ENCODE data around the gene TMEM200A.

Gene TMEM200A

GRCh38 chr6:130452336-130452735, 86.5 kb downstream of the TMEM200A start:
- no peak overlapping the region for H3K4me2 ChIP-seq (ENCODE audit: low read depth, low read length, poor library complexity, severe bottlenecking)
- TF ChIP-seq EZH2phosphoT487 (conservative IDR thresholded peaks at IDR 0.05; ENCODE audit: low read length): no peak

GRCh38 chr6:130453230-130453629, 87.4 kb downstream of the TMEM200A start:
- Histone ChIP-seq H3K79me2 (ENCODE audit: insufficient read depth, low read length) (no peaks in the 10 kb centered on the region), H3F3A (ENCODE audit: insufficient read depth) (no peaks in the 10 kb centered on the region), H3K4me2 (ENCODE audit: low read depth, low read length, poor library complexity, severe bottlenecking) (no peak overlapping the region), H3K9ac (ENCODE audit: low read length) (no peak overlapping the region), H4K20me1 (ENCODE audit: low read depth, low read length) (no peaks in the 10 kb centered on the region), H3K4me3 (ENCODE audit: insufficient read depth, low read length, poor library complexity, severe bottlenecking) (no peak overlapping the region), H3K27me3 (ENCODE audit: low read length) (no peaks in the 10 kb centered on the region), H3K9me3 (ENCODE audit: insufficient read depth, low read length) (0 out of 2 replicates have a peak, but pooled peaks cover 3% of the 10 kb centered on the region), H3K36me3 (ENCODE audit: low read length) (no peaks in the 10 kb centered on the region), H3K27ac (ENCODE audit: low read depth, low read length) (no peak overlapping the region), H2AFZ (ENCODE audit: low read depth, low read length, severe bottlenecking) (no peak overlapping the region), H3K9me2 (replicated peaks; ENCODE audit: insufficient read depth, low read length) (no peaks in the 10 kb centered on the region)
- no peak for TF ChIP-seq EZH2phosphoT487 (conservative IDR thresholded peaks at IDR 0.05; ENCODE audit: low read length)

More at GRCh38 chr6:130452336-130452735, 86.5 kb downstream of the TMEM200A start:
- Histone ChIP-seq H4K20me1 (ENCODE audit: low read depth, low read length) (no peaks in the 10 kb centered on the region), H2AFZ (ENCODE audit: low read depth, low read length, severe bottlenecking) (no peak overlapping the region), H3K4me3 (ENCODE audit: insufficient read depth, low read length, poor library complexity, severe bottlenecking) (no peak overlapping the region), H3K79me2 (ENCODE audit: insufficient read depth, low read length) (no peaks in the 10 kb centered on the region), H3K9me2 (replicated peaks; ENCODE audit: insufficient read depth, low read length) (no peaks in the 10 kb centered on the region), H3K9ac (ENCODE audit: low read length) (no peak overlapping the region), H3K9me3 (ENCODE audit: insufficient read depth, low read length) (0 out of 2 replicates have a peak, but pooled peaks cover 3% of the 10 kb centered on the region), H3K36me3 (ENCODE audit: low read length) (no peaks in the 10 kb centered on the region), H3K27ac (ENCODE audit: low read depth, low read length) (no peak overlapping the region), H3K27me3 (ENCODE audit: low read length) (no peaks in the 10 kb centered on the region), H3F3A (ENCODE audit: insufficient read depth) (no peaks in the 10 kb centered on the region)

DNA sequence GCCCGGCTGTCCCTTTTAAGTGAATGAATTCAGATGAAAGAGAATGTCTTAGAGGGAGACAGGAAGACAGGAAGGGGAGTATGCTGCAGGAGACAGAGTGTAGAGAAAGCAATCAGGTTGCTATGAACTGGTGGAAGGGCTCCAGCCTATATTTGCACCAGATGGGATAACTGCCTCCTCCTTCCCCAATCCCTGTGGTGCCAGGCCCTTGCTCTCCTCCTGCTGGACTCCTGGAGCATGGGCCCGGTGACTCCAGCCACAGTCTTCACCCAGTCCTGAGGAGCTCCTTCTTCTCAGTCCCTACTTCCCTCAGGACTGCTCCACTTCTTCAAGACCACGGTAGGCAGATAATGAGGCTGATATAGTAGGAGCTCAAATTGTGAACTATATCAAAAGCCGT, 91.8 kb downstream of the TMEM200A start:
- no peaks in the 10 kb centered on the region for H3F3A ChIP-seq (ENCODE audit: insufficient read depth)
- no peaks in the 10 kb centered on the region for H3K79me2 ChIP-seq (ENCODE audit: insufficient read depth, low read length)
- no peaks in the 10 kb centered on the region for H3K27me3 ChIP-seq (ENCODE audit: low read length)
- H3K27ac ChIP-seq (ENCODE audit: low read depth, low read length): no peak overlapping the region
- H2AFZ ChIP-seq (ENCODE audit: low read depth, low read length, severe bottlenecking): no peak overlapping the region
- no peak overlapping the region for H3K4me3 ChIP-seq (ENCODE audit: insufficient read depth, low read length, poor library complexity, severe bottlenecking)
- H3K9me2 ChIP-seq (replicated peaks; ENCODE audit: insufficient read depth, low read length): no peaks in the 10 kb centered on the region
- H4K20me1 ChIP-seq (ENCODE audit: low read depth, low read length): no peaks in the 10 kb centered on the region
- TF ChIP-seq CTCF (IDR thresholded peaks at IDR 0.05; ENCODE audit: insufficient read depth, low read length, poor library complexity, severe bottlenecking): no peak
- TF ChIP-seq EZH2phosphoT487 (conservative IDR thresholded peaks at IDR 0.05; ENCODE audit: low read length): no peak
- H3K9me3 ChIP-seq (ENCODE audit: insufficient read depth, low read length): no peaks in the 10 kb centered on the region
- H3K36me3 ChIP-seq (ENCODE audit: low read length): no peaks in the 10 kb centered on the region
- H3K4me2 ChIP-seq (ENCODE audit: low read depth, low read length, poor library complexity, severe bottlenecking): no peak overlapping the region
- no peak overlapping the region for H3K9ac ChIP-seq (ENCODE audit: low read length)

DNA sequence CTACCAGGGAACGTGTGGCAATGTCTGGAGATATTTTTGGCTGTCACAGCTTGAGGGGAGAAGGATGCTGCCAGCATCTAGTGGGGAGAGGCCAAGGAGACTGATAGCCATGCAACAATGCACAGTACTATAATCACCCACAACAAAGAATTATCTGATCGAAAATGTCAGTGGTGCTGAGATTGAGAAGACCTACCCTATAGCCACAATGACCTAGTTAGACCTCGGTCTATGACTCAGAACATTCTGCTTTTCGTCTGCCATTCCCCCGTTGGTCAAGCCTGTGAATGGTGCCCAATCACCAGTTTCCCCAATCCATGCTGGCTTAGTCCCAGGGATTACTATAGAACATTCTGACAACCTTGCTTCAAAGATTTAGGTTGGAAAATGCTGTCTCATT, 93.5 kb downstream of the TMEM200A start:
- Histone ChIP-seq H3F3A (ENCODE audit: insufficient read depth) (no peaks in the 10 kb centered on the region), H3K4me3 (ENCODE audit: insufficient read depth, low read length, poor library complexity, severe bottlenecking) (no peak overlapping the region), H3K27me3 (ENCODE audit: low read length) (no peaks in the 10 kb centered on the region), H3K9me2 (replicated peaks; ENCODE audit: insufficient read depth, low read length) (no peaks in the 10 kb centered on the region), H3K27ac (ENCODE audit: low read depth, low read length) (no peak overlapping the region), H3K4me2 (ENCODE audit: low read depth, low read length, poor library complexity, severe bottlenecking) (no peak overlapping the region), H3K9ac (ENCODE audit: low read length) (no peak overlapping the region), H3K36me3 (ENCODE audit: low read length) (no peaks in the 10 kb centered on the region), H4K20me1 (ENCODE audit: low read depth, low read length) (no peaks in the 10 kb centered on the region), H2AFZ (ENCODE audit: low read depth, low read length, severe bottlenecking) (no peak overlapping the region), H3K9me3 (ENCODE audit: insufficient read depth, low read length) (no peaks in the 10 kb centered on the region), H3K79me2 (ENCODE audit: insufficient read depth, low read length) (no peaks in the 10 kb centered on the region)
- TF ChIP-seq CTCF (IDR thresholded peaks at IDR 0.05; ENCODE audit: insufficient read depth, low read length, poor library complexity, severe bottlenecking) (no peak), EZH2phosphoT487 (conservative IDR thresholded peaks at IDR 0.05; ENCODE audit: low read length) (no peak)
